NCI-H510A (cell line): ENCODE data around the gene RNASE7.
"Not testable (repeated sequence)": the region's sequence is repeated elsewhere in the genome, so short reads cannot be mapped to it uniquely, and the experiment has no call there.

Experiments used
- DNase-seq: peaks from one replicate; lab custom pipeline; 2025; lab: John Stamatoyannopoulos, UW

The RNASE7 gene, protein sequence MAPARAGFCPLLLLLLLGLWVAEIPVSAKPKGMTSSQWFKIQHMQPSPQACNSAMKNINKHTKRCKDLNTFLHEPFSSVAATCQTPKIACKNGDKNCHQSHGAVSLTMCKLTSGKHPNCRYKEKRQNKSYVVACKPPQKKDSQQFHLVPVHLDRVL

DNA sequence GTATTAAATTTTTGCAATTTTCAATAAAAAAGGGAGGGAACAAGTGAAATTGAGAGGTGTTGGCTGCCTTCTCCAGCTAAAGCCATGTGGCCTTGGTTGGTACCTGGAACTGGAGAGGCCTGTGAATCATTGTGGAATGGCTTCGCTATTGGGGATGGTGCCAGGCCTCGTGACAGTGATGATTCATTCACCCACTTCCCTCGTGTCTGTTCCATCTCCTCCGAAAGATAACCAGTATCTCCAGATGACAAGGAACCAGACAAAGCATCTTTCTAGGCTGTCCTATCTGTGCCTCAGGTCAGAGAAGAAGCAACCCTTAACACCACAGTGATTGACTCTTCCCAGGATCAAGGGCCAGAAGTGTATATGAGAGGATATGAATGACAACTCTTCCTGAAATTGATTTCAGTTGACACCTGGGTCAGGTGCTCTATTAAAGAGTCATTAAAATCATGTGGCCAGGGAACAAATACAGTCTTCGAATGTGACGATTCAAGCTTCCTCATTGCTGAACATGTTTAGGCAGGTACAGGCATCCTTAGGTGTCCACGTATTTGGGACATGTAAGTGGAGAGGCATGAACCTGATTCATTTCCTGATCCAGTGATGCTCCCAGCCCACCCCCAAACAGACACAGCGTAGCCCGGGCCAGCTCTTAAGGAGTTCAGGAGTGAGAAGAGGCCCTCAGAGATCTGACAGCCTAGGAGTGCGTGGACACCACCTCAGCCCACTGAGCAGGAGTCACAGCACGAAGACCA, at the start of gene RNASE7:
Gene RNASE7 (plus strand): TSS at position 687 of the 758 bp plus-strand sequence. CDS start 631 bp downstream, outside the sequence.
- no peak for DNase-seq

DNA sequence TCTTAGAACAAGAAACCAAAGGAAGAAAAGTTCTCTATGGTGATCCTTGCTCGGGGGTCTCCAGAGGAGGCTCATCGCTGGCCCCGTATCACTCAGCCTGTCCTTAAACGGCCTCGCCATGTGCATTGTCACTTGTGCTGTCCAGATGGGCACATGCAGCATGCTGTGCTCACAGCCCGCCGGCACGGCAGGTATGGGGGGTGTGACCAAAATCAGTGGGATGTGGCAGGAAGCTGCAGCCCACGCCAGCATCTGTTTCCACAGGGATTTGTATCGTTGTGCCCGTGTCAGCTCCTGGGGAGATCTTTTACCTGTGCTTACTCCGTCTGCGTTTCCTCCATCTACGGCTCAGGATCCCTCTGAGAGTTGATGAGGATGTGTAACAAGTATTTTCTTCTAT, 45.6 kb upstream of the RNASE7 start:
- no peak for DNase-seq

DNA sequence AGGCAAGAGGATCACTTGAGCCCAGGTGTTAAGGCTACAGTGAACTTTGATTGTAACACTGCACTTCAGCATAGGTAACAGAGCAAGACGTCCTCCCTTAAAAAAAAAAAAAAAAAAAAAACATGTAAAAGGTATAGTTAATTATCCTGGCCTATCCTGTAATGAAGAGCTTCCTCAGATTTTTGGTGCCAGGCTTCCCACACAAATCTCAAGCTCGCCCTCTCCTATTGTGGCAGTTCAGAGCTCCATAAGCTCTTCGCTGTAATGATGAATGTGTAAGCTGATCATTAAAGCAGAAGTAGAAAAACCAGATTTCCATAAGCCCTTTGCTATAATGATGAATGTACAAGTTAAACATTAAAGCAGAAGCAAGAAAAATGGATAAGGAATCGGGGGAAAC, 45.0 kb upstream of the RNASE7 start:
- no peak for DNase-seq

DNA sequence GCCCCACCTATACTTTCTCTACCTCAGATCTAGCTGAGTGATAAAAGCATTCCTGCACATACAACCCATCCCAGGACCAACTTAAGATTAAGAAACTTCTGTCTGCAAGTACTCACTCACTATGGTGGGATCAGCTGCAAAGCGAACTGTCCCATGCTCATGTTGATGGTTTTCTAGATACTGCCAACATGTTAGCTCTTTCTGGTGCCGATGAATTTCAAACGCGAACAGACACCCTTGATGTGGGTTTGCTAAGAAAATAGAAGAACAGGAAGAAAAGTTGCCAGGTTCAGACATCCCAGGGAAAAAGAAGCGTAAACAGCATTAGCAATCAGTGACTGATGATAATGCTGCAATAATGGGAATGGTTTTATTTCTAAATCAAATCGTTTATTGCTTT, 44.6 kb upstream of the RNASE7 start:
- no peak for DNase-seq

DNA sequence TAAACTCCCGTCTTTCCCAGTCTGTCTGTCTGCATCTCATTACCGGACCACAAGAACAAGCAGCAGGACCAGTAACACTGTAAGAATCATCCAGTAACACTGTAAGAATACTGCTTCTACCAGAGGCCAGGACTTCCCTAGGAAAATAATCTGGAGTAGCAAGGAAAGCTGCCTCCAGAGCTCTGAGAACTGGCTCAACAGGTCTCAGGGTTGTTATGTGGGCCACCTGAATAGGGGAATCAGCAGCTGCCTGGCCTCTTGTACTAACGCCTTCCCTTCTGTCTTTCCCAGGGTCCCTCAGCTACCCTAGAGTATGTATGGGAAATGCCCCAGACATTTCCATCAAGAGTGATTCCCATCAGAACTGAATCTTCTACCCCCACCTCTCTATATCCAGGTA, 44.0 kb upstream of the RNASE7 start:
- no peak for DNase-seq

DNA sequence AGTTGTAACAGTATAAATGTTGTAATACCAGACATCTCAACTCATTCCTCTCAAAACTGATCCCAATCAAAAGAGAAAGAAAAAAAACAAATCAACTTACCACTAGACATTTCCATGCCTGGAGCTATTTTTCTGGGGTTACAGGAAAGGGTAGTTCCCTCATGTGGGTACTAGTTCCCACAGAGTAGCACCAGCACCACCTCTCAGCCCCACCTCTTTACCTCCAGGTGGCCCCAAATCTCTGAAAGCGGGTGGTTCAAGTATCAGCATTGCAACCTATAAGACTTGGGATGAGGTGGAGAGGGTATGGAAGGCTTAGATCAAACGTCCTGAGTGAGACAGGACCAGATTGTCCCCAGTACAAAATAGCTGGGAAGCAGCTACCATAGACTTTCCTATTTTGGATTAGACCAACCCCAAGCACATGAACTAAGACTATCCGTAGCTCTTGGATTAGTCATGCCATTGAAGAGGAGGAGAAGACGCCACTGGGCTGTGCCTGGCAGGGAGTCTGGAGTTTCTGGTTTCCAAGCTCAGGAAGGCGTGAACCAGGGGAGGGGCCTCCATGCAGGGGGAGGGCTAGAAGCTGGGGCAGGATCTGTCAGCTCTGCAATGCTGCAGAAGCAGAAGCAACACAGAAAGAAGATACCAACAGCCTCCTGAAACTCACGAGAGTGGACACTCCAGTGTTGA, 43.3 kb upstream of the RNASE7 start, which contains the start of gene SLC39A2:
Gene SLC39A2 (plus strand): TSS at position 620 of the 693 bp plus-strand sequence. CDS start 154 bp downstream, outside the sequence.
- no peak for DNase-seq

DNA sequence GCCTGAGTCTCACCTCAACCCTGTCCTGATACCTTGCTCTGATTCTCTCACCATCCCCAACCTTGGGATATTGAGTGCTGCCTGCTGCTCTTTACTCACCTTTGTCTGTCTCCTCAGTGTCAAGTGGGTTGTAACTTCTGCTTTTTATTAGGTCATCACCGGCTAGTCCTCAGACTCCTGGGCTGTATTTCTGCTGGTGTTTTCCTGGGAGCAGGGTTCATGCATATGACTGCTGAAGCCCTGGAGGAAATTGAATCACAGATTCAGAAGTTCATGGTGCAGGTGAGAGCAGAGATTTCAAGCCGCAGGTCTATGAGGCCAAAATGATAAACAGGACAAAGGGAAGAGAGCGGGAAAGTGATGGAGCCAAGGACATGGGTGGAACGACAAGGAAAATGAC, 42.6 kb upstream of the RNASE7 start:
- no peak for DNase-seq

DNA sequence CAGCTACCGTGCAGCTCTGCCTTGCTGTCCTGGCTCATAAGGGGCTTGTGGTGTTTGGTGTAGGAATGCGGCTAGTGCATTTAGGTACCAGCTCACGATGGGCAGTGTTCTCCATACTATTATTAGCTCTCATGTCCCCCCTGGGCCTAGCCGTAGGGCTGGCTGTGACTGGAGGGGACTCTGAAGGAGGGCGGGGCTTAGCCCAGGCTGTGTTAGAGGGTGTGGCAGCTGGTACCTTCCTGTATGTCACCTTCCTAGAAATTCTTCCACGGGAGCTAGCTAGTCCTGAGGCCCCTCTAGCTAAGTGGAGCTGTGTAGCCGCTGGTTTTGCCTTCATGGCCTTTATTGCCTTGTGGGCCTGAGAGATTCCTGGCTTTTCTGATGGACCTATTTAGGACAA, 40.9 kb upstream of the RNASE7 start:
- no peak for DNase-seq

DNA sequence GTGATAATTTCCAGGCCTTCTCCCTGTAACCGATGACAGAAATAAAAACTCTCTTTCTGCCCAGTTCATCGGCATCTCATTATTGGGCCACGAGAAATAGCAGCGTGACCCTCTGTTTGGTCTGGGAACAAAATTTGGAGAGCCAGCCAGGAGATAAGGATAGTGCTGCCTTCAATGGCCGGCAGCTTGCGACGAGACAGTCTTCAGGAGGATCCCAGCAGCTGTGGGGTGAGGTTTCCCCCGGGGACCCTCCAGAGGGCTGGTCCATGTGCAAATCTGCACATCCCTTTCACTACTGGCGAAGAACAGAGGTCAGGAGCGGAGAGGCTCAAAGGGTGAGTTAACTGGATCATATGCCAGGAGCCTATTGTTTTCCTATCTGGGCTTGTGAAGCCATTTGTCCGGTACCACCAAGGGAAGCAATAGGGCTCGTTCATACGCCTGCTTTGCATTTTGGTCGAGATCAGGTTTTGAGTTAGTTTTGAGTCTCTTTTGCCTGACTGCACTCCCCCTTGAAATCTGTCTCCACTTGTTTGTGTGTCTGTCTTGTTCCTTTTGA, 38.3 kb upstream of the RNASE7 start:
- no peak for DNase-seq

DNA sequence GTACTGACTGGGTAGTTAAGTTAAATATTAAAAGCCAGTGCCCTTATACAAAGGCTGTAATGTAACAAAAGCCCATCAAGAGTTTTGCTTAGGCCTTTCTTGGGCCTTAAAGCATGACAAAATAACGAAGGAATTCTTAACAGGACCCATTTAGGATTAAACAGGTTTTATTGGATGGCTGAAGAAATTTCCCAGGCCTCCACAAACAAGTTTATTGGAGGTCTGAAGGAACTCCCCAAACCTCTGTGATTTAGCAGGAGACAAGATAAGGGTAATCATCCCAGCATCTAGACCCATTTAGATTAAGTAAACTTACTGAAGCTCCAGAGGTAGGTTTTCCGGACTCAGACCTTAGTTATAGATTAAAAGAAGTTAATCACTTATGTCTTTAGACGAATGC, 32.4 kb upstream of the RNASE7 start:
- DNase-seq: not testable (repeated sequence)

DNA sequence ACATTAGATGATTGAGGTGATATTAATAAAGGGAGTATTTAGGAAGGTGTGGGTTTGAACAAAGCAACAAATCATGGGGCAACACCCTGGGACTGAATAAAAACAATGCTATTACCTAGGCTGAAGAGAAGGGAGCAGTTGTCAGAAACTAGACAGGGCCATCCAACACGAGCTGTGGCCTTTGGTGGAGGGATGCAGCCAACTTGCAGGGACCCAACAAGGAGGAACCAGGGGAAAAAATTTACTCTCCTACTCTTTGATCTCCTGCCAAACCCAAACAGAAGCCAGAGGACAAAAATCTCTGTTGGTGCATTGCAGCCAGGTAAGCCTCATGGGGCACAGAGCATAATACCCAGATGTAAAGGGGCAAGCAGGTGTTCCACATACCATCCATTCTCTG, 31.0 kb upstream of the RNASE7 start:
- no peak for DNase-seq

DNA sequence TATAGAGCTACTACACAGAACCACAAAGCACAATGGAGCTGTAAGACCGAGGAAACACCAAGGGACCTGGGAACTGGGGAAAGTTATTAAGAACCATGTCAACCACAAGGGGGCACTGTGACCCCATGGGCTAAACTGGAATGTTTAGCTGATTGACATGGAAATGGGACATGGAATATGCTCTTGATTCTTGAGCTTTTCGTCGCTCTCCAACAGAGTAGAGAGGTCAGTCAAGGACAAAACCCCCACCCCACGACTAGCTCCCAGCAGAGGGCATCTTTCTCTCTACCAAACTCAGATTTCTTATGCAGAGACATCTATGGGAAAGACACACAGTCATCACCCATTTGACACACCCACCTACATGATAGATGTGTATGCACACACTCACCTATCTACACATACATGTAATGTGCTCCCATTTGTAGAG, 27.4 kb upstream of the RNASE7 start:
- DNase-seq: peak; percentile 37

DNA sequence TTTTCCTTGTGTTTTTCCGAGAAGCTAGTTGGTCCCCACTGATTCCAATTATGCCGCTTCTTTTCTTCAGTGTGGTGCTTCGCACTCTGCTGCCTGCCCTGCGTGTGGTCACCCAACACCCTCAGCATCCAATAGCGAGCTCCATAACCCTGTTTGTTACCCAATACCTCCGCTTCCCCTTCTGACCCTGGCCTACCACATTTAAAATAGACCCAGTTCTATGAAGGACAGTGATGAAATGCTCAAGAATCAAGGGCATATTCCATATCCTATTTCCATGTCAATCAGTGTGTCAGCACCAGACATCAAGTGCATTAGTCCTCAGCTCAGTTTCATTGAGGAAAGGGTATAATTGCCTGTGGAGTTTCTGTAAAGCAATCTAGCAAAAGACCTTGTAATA, 26.9 kb upstream of the RNASE7 start:
- no peak for DNase-seq

DNA sequence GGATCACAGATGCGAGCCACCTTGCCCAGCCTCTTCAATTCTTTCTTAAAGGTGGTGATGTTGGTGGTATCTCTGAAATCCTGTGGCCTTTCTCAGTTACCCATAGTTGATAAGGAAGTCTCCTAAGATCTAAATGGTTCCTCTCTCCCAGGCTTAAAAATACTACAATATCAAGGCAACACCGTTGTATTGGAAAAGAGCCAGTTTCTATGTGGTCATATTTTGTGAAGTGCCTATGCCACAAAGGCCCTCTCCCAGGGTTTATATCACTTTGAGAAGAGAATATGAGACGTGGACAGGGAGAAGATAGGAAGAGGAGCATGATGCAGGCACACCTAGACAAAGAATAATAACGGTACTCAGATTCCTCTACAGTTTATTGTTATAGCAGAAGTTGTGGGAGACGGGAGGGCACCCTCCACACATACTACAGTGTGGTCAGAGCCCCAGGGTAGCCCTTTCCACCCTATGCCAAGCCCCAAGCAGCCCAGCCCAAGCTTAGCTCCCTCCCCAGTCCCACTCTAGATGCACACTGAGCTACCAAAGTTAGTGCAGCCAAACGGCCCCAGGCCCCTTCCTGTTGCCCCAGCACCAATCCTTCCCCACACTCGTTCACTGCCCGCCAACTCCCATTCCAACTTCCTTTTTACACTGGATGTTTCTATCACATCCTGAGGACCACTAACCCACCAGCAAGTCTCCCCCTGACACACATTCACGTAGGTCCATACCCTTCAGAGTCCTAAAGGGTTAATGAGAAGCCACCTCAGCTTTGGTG, 25.6 kb upstream of the RNASE7 start:
- DNase-seq: no peak

DNA sequence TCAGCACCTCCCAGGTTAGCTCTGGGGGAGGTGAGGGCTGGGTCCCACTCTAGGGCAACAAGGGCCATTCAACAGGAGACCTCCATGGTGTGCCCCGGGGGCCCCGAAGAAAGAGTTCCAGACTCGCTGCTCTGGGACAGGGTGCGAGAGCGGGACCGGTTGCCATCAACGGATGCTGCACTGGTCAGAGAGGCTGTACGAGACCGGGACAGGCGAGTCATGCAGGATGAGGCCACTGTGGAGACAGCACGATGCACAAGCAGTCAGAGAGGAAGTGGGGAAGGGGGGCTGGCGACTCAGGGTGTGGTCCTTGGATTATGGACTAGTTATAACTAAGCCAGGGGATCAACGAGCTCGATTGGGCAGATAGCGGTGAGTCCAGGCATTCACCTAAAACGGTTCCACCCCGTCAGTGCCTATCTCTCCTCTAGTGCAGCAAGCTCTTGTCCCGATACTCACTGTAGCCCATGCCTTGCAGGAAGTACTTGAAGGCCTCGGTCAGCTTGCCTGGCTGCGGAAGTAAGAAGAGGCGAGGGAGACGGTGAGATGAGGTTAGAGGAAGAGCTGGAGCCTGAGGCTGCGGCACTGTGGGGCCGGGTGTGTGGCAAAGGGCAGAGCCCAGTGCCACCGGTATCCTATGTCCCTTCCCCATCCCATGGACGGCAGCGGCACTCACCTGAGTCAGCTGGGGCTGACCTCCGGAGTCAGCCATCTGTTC, 24.5 kb upstream of the RNASE7 start:
- DNase-seq: no peak

DNA sequence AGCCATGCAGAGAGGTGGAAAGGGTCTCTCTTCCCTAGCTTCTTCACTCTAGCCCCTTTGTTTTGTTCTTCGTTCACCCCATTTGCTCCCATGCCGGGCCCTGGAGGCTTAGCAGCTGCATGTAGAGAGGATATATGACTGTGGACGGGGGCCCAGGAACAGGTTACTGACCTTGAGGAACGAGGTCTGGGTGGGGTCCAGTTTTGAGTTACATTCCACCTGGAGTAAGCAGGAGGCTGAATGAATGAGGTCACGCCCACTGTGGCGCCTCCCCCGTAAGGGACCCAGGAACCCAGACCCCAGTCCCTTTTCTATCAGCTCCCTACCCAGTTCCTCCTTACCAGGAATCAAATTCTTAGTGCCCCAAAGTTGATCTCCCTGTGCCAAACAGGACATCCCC, 23.9 kb upstream of the RNASE7 start:
- DNase-seq: no peak

DNA sequence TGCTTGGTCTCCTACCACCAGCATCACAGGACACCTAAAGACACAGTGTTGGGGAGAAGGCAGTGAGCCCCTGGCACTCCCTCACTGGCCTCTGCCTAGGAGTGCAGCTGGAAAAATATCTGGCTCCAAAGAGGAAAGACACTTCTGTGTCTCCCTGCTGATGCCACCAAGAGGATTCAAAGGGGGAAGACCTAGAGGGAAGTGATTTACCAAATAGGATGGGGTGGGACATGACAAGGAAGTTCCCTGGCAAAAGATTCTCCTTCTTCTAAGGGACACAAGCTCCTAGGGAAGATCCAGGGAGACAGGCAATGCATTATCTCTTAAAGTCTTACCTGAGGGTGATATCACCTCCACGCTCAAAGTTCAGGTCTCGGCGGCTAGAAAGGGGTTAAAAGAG, 23.4 kb upstream of the RNASE7 start:
- no peak for DNase-seq

DNA sequence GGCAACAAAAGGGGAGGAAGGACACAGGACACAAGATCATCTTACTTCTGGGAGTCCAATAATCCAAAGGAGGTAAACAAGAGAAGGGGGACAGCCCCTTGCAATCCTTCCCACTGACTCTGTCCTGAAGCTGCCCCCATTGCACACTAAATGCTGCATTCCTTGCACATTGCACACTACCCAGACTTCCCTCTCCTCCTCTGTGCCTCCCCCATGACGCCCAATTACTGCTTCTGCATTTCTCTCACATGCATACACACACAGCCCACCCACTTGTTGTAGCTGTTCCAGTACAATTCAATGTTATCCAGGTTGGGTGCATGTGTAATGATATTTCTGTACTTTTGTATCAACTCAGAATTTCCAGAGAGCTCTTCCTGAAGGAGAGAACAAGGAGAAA, 22.8 kb upstream of the RNASE7 start:
- no peak for DNase-seq

DNA sequence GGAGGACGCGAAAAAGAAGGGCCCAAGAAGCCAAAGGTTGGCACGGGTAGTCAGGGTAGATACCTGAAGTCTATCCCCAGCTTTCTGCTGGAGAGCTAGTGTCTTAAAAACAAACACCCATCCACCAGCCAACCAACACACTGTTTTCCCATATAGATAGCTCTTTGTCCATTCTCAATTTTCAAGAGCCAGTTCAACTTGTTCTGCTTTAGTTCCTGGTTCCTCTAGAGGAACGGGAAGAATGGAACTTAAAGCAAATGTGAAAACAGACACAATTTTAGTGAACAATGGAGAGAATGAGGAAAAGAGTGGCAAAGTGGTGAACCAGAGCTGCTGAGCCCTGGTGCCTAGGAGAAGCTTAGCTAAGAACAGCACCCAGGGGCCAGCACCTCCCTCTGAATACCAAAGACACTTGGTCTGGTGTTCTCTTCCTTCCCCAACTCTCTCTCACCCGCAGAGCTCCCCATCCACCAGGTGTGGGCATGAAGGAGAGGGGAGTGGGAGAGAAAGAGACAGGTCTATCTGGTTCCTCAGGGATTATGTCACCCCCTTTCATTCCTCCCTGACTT, 21.1 kb upstream of the RNASE7 start:
- DNase-seq: no peak

DNA sequence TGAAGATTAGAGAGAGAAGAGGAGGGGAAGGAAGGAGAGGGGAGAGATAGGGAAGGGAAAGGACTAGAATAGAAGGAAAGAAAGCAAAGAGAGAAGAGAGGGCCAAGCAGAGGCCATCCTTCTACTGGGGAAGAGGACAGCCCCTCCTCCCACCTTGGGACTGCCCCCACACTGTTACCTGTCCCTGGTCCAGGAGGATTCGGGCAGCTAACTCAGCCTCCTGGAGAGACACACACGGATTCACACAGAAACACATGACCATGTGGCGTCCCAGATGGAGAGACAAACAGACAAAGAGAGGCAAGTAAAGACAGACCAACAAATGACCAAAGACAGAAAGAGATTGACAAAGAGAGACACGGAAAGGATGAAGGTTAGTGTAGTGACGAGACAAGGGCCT, 19.5 kb upstream of the RNASE7 start:
- DNase-seq: no peak

DNA sequence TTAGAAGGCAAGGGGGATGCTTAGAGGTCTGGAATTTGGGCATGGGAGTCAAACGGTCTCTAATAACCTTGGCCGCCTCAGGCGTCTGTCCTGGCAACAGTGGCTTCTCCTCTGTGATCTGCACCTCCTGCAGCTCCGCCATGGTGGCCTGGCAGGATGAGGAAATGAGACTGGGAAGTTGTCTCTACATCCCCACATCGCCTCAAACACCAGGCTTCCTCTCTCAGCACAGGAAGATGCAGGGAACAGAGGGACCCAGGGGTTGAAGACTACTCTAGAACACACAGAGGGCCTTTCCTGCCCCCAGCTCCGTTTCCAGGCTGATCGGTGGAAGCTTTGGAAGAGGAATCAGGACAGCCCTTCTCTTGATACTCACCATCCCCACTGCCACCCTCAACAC, 19.0 kb upstream of the RNASE7 start:
- DNase-seq: no peak
